Renal cortex interstitium (tissue), 15 donors: Measurements from ENCODE around the gene CCDC13. TPM values are rescaled to one million over a fixed set of nuclear protein-coding genes. Genes with fewer than 3 reads are reported as not detected.
"Not testable (repeated sequence)": the region's sequence is repeated elsewhere in the genome, so short reads cannot be mapped to it uniquely, and the experiment has no call there.

Experiments used
- DNase-seq, 11 donors: peaks; one replicate each; pipeline ENCODE4 v3.0.0-alpha.2; 2013; ENCODE audit warnings: low read depth in 9 of 11, low spot score in 4 of 11; ENCODE audit errors: extremely low read depth in 1 of 11
- long read RNA-seq, 16 experiments: transcript quantifications; one replicate each; lab custom pipeline, GENCODE V29; 2026
- polyA plus RNA-seq, 3 donors: library from polyadenylated mRNA; unstranded; fragments of 120-200 nt; gene quantifications; one replicate each; pipeline ENCODE4 v1.2.1, GENCODE V29; 2013; ENCODE audit not compliant: insufficient read length in 3 of 3

CCDC13 gene, protein sequence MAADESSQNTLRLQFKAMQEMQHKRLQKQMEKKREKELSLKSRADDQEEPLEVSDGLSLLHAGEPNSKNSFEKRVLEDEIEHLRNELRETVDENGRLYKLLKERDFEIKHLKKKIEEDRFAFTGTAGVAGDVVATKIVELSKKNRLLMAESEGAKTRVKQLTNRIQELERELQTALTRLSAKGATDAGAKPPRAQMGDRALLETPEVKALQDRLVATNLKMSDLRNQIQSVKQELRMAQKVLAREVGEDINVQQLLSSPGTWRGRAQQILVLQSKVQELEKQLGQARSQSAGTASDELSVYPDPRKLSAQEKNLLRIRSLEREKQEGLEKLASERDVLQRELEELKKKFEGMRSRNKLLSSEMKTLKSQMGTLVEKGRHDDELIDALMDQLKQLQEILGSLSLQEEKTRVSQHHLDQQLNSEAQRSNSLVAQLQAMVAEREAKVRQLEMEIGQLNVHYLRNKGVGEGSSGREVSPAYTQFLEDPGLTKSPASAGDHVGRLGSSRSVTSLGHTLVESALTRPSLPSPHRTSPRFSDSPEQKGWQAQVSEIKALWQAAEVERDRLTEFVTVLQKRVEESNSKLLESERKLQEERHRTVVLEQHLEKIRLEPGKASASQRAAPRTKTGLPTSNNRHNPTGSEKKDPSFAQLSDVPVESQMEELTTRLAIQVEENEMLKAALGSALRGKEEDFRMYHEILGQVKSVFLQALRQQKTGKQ
- polyA plus RNA-seq = 1 to 10 TPM; 1.8 to 3.5 (median 2.0) TPM
- long read RNA-seq, donor 1, partial matches to known transcripts = 0 of 1 reads
- long read RNA-seq, donor 1, other reads (novel, unspliced or antisense) = 0 of 1 reads
- long read RNA-seq, donor 2 = 0 reads
- long read RNA-seq, donor 3, partial matches to known transcripts = 0 of 1 reads
- long read RNA-seq, donor 3, other reads (novel, unspliced or antisense) = 0 of 1 reads
- long read RNA-seq, donor 4, partial matches to known transcripts = 0 of 1 reads
- long read RNA-seq, donor 4, other reads (novel, unspliced or antisense) = 0 of 1 reads
- long read RNA-seq, donor 5 = 0 reads
- long read RNA-seq, donor 6 = 0 reads
- long read RNA-seq, donor 7 = 0 reads
- long read RNA-seq, donor 8 = 0 reads
- long read RNA-seq, donor 9 = 0 reads
- long read RNA-seq, donor 10 = 0 reads
- long read RNA-seq, donor 11, partial matches to known transcripts = 0 of 1 reads
- long read RNA-seq, donor 11, other reads (novel, unspliced or antisense) = 0 of 1 reads
- long read RNA-seq, donor 12 = 0 reads
- long read RNA-seq, donor 13, partial matches to known transcripts = 0 of 1 reads
- long read RNA-seq, donor 13, other reads (novel, unspliced or antisense) = 0 of 1 reads
- long read RNA-seq, donor 14 = 0 reads
- long read RNA-seq, donor 15 = 0 reads
- long read RNA-seq, donor 16, partial matches to known transcripts = 0 of 2 reads
- long read RNA-seq, donor 16, other reads (novel, unspliced or antisense) = 0 of 2 reads

- peak; percentile 88 to 96 (median 93) for DNase-seq
Measured at GRCh38 chr3:42772670-42773408, at the start of gene CCDC13. CCDC13 (minus strand) TSS chr3:42773253; CDS start chr3:42758345, 14,908 bp downstream.

DNA sequence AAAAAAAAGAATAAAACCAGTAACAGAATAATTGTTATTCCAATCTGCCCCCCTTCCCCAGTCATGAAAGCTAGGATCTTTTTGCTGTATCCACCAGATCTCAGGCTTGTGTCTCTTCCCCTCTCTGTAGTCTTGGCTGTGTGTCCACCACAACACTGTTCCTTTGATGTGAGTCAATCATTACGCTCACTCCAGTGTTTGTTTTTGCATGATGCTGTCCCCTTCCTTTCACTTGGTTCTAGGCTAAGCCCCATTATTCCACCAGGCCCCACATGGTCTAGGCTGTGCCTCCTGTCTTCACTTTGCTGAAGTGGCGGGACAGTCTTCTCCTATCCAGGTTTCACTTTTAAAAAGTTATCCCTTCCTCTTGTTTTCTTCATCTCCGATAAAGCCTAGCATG lies 49.8 kb upstream of the CCDC13 start:
- no peak for DNase-seq

- DNase-seq = no peak
Measured at GRCh38 chr3:42820746-42821051, 47.6 kb upstream of the CCDC13 start.

- DNase-seq = no peak
Measured at GRCh38 chr3:42819351-42819965, 46.4 kb upstream of the CCDC13 start.

DNA sequence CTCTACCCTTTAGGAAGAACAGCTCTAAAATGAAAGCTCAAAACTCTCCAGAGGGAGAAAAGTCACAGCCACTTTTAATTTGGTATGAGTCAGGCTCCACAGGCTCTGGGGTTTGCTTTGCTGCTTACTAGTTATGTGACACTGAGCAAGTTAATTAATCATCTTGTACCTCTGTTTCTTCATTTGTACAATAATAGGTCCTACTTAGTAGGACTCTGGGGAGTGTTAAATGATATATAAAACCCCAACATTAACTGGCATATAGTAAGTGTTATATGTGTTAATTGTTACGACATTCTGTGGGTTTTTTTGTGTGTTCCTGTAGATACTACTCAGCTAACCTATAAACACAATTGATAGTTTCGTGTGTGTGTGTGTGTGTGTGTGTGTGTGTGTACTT lies 42.8 kb upstream of the CCDC13 start:
- DNase-seq = no peak

DNA sequence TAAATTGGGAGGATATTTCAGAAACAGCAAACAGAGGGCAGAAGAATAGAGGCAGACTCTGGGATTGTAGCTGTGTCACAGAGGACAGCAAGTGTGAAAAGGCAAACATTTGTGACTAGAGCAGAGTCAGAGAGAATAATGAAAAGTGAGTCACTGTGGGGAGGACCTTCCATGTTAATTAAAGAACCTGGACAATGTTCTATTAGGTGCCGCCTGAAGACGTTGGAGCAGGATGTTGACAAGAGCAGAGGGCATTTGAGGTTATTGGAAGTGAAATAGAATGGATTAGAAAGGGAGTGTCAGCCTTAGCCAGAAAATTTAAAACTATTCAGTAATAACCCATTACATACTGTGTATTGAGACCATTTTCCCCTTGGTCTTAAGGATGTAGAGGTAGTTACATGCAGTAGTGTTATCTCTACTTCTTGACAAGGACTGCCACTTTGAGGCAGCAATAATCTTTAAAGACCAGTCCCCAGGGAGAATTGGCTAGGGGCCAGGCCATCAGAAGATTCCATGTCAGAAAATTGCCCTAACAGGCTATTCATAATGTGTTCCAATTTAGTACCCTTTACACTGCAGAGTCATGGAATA lies 42.0 kb upstream of the CCDC13 start:
- DNase-seq = no peak

GRCh38 chr3:42814246-42814645 lies 41.2 kb upstream of the CCDC13 start:
- no peak for DNase-seq

DNA sequence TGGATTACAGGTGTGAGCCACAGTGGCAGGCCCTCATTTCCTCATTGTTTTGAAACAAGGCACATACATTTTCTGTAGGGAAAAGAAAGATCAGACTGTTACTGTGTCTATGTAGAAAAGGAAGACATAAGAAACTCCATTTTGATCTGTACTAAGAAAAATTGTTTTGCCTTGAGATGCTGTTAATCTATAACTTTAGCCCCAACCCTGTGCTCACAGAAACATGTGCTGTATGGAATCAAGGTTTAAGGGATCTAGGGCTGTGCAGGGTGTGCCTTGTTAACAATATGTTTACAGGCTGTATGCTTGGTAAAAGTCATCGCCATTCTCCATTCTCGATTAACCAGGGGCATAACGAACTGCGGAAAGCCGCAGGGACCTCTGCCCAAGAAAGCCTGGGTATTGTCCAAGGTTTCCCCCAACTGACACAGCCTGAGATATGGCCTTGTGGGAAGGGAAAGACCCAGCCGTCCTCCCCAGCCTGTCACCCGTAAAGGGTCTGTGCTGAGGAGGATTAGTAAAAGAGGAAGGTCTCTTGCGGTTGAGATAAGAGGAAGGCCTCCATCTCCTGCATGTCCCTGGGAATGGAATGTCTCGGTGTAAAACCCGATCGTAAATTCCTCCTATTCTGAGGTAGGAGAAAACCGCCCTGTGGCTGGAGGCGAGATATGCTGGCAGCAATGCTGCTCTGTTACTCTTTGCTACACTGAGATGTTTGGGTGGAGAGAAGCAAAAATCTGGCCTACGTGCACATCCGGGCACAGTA lies 38.2 kb upstream of the CCDC13 start:
- not testable (repeated sequence) for DNase-seq

DNA sequence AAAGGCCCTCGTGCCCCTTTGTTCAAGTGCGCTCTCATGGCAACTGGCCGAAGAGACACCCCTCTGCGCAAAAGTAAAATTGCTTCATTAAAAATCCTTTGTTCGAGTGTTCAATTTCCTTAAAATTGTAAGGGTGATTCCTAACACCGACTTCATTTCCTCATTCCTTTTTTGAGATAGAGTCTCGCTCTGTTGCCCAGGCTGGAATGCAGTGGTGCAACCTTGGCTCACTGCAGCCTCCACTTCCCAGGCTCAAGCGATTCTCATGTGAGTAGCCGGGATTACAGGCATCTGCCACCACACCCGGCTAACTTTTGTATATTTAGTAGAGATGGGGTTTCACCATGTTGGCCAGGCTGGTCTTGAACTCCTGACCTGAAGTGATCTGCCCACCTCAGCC lies 37.7 kb upstream of the CCDC13 start:
- not testable (repeated sequence) for DNase-seq

DNA sequence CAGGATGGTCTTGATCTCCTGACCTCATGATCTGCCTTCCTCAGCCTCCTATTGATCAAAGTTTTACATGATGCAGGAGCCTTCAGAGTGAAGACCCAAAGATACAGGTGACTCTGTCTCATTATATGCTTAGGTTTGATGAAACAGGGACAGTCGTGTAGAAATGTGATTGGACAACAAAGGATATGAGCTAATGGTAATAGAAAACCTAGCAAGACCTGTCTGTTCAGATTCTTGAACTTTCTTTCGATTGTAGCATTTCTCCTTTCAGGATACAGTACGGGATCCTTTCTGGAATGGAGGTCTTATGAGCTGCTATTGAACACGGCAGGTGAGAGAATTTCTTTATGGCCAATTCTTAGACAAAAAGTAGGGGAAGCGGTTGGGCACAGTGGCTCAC lies 36.1 kb upstream of the CCDC13 start, which contains the start of gene ACKR2:
Gene ACKR2, plus strand, starts transcription at position 244 of the 400 bp plus-strand sequence. CDS start 55,058 bp downstream, outside the sequence.
- no peak for DNase-seq

GRCh38 chr3:42807929-42808328 lies 34.9 kb upstream of the CCDC13 start:
- DNase-seq = no peak

- DNase-seq = no peak
Measured at GRCh38 chr3:42805141-42805821, 32.2 kb upstream of the CCDC13 start.

DNA sequence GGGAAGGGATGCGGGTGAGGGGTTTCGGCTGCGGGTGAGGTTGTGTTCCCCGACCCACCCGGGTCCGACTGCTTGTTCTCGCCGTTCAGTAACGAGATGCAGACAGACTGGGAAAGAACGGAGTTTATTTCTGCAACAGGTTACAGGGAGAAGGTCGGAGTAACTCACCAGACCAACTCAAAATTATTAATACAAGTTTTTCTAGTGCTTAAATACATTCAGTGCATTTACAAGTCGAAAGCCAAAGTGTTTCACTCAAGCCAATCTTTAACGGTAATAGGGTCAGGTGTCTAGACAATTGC lies 31.7 kb upstream of the CCDC13 start:
- DNase-seq = no peak

GRCh38 chr3:42804106-42804830 lies 31.2 kb upstream of the CCDC13 start, which contains the start of gene HIGD1A:
HIGD1A (minus strand) TSS chr3:42804490; CDS start chr3:42794253, 10,237 bp downstream.
- DNase-seq = peak; percentile 85 to 96 (median 94)

- peak in 4 of 11 donors; percentile 32 to 62 (median 50) for DNase-seq
Measured at GRCh38 chr3:42803414-42804105, 30.5 kb upstream of the CCDC13 start.
